Left lung (tissue), 10 donors: ENCODE data around the gene SNAI3. TPM values are rescaled to one million over a fixed set of nuclear protein-coding genes. Genes with fewer than 3 reads are reported as not detected.

ENCODE experiments used
- ATAC-seq: fragments of 200-7000 bp; cut with Tn5 transposase; one replicate; pipeline ENCODE4 v1.9.1; 2020; ENCODE audit warnings: moderate library complexity
- DNase-seq, 4 donors: peaks; one replicate each; pipeline ENCODE4 v3.0.0-alpha.2; 2013 to 2020
- H3K27ac ChIP-seq, 2 donors: fragments of 200-600 bp; sonication (generic) in 1 of 2; one replicate each; pipeline versions ENCODE4 v1.5.0 to v1.8.0; 2020 to 2021
- H3K27me3 ChIP-seq, 2 donors: fragments of 200-600 bp; sonication (generic) in 1 of 2; one replicate each; pipeline versions ENCODE4 v1.5.0 to v1.8.0; 2020 to 2021
- H3K36me3 ChIP-seq, 2 donors: fragments of 200-600 bp; sonication (generic) in 1 of 2; one replicate each; pipeline versions ENCODE4 v1.5.0 to v1.8.0; 2020 to 2021
- H3K4me1 ChIP-seq, 2 donors: fragments of 200-600 bp; one replicate each; pipeline ENCODE4 v1.8.0; 2021
- H3K4me3 ChIP-seq, 2 donors: fragments of 200-600 bp; sonication (generic) in 1 of 2; one replicate each; pipeline versions ENCODE4 v1.5.0 to v1.8.0; 2020 to 2021; ENCODE audit warnings: mild to moderate bottlenecking in 1 of 2
- H3K9me3 ChIP-seq, 2 donors: fragments of 200-600 bp; sonication (generic) in 1 of 2; one replicate each; pipeline versions ENCODE4 v1.5.0 to v1.8.0; 2020 to 2021
- CTCF ChIP-seq, 2 donors: fragments of 200-600 bp; sonication (generic) in 1 of 2; IDR thresholded peaks; one replicate each; pipeline versions ENCODE4 v1.5.0 to v1.8.0; 2021; ENCODE audit warnings: antibody characterized with exemption in 2 of 2
- intact Hi-C, 2 donors: fragments of 100-400 bp; cut with DNase I; formaldehyde crosslinking; loops; one replicate each; pipeline versions ENCODE4 v1.11.2 to v1.14.2; 2022
- microRNA-seq, 2 donors: library from miRNA; unstranded; fragments of <30 nt; microRNA quantifications; one replicate each; pipeline ENCODE4, GENCODE V29; 2019
- polyA plus RNA-seq, 6 donors: library from polyadenylated mRNA; unstranded; fragments of 120-200 nt; gene quantifications; one replicate each; pipeline ENCODE4 v1.2.1, GENCODE V29; 2013; ENCODE audit not compliant: insufficient read length in 6 of 6
- total RNA-seq, 2 donors: library from RNA; stranded (reverse); fragmentation: NEBNext Ultra II Directional; extraction: Animal tissue kit (Norgen Biotek cat#: 25700); gene quantifications; one replicate each; pipeline ENCODE4 v1.2.1, GENCODE V29; 2021
- donor health status: DM: no; HTN: yes; CAD: no.
- donor health status: DM: no; HTN: no; CAD: no.

SNAI3 gene
- total and polyA plus RNA-seq, 8 donors, result 0.86 to 2.3 (median 1.8) TPM

DNA sequence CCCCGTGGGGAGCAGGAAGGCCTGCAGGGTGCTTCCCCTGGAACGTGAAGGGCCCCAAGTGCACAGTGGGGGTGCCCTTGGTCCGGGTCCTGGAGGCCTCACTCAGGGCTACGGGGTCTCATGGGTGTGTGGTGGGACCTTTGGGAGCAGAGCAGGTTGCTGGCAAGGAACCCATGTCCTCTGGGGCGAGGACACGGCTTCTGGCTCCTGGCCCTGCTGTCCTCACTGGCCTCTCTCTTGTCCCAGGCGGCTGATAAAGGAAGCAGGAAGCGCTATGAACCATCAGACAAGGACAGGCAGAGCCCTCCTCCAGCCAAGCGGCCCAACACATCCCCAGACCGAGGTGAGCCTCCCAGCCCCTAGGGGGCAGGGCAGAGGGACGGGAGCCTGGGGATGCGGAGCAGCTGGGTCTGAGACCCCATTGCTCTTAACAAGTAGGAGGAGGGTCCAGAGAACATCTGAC, 57.8 kb downstream of the SNAI3 start:
- H3K9me3 ChIP-seq, result no peaks in the 10 kb centered on the region
- intact Hi-C loops, result no loop called here
- H3K4me3 ChIP-seq, result no peak overlapping the region
- peaks cover 0 to 99% of the 10 kb centered on the region in 2 donors for H3K36me3 ChIP-seq
- H3K4me1 ChIP-seq, result peaks cover 0 to 4% of the 10 kb centered on the region in 2 donors
- DNase-seq (no peak), ATAC-seq (peak; percentile 11)
- no peak overlapping the region for H3K27ac ChIP-seq
- TF ChIP-seq CTCF (IDR thresholded peaks at IDR 0.05), result no peak
- no peaks in the 10 kb centered on the region for H3K27me3 ChIP-seq

Small RNA genes lying within 50 kb of the gene (microRNA-seq; reads per million reads assigned to microRNA genes)
- gene MIR4722, result 0 reads per million in 2 donors

Other genes with a start within 250 kb of the SNAI3 start
- 1 to 10 TPM; 6.2 to 7.0 TPM for gene ZFPM1, start 233.2 kb downstream of the SNAI3 start, total RNA-seq
- 1 to 10 TPM; 1.8 to 5.1 (median 2.5) TPM for gene ZFPM1, start 233.2 kb downstream of the SNAI3 start, polyA plus RNA-seq
- 10 to 100 TPM; 37.1 to 48.2 TPM for gene ZC3H18, start 116.1 kb downstream of the SNAI3 start, total RNA-seq
- 10 to 100 TPM; 33.8 to 53.1 (median 38.5) TPM for gene ZC3H18, start 116.1 kb downstream of the SNAI3 start, polyA plus RNA-seq
- gene IL17C, start 47.9 kb downstream of the SNAI3 start, total RNA-seq, result not detected
- not detected for gene IL17C, start 47.9 kb downstream of the SNAI3 start, polyA plus RNA-seq
- gene CYBA, start 35.5 kb downstream of the SNAI3 start, total RNA-seq, result 100 to 1,000 TPM; 243 to 396 TPM
- 10 to 100 TPM; 48.8 to 93.9 (median 70.9) TPM for gene CYBA, start 35.5 kb downstream of the SNAI3 start, polyA plus RNA-seq
- 100 to 1,000 TPM in 1 of 2 donors, 10 to 100 TPM in 1; 66.3 to 154 TPM for gene MVD, start 23.4 kb downstream of the SNAI3 start, total RNA-seq
- 10 to 100 TPM; 24.3 to 47.7 (median 32.7) TPM for gene MVD, start 23.4 kb downstream of the SNAI3 start, polyA plus RNA-seq
- gene RNF166, start 19.9 kb upstream of the SNAI3 start, total RNA-seq, result 10 to 100 TPM; 28.4 to 54.0 TPM
- 10 to 100 TPM; 14.8 to 24.5 (median 15.4) TPM for gene RNF166, start 19.9 kb upstream of the SNAI3 start, polyA plus RNA-seq
- gene CTU2, start 20.0 kb upstream of the SNAI3 start, total RNA-seq, result 10 to 100 TPM; 15.4 to 19.8 TPM
- gene CTU2, start 20.0 kb upstream of the SNAI3 start, polyA plus RNA-seq, result 10 to 100 TPM in 4 of 6 donors, 1 to 10 TPM in 2; 9.7 to 17.1 (median 12.1) TPM
- gene PIEZO1, start 98.7 kb upstream of the SNAI3 start, total RNA-seq, result 100 to 1,000 TPM; 154 to 193 TPM
- 100 to 1,000 TPM in 2 of 6 donors, 10 to 100 TPM in 4; 75.3 to 129 (median 91.9) TPM for gene PIEZO1, start 98.7 kb upstream of the SNAI3 start, polyA plus RNA-seq
- 10 to 100 TPM in 1 of 2 donors, 1 to 10 TPM in 1; 9.3 to 14.5 TPM for gene CDT1, start 117.3 kb upstream of the SNAI3 start, total RNA-seq
- gene CDT1, start 117.3 kb upstream of the SNAI3 start, polyA plus RNA-seq, result 10 to 100 TPM; 10.8 to 20.4 (median 13.4) TPM
- 100 to 1,000 TPM; 108 to 161 TPM for gene APRT, start 125.4 kb upstream of the SNAI3 start, total RNA-seq
- gene APRT, start 125.4 kb upstream of the SNAI3 start, polyA plus RNA-seq, result 100 to 1,000 TPM in 2 of 6 donors, 10 to 100 TPM in 4; 69.9 to 106 (median 83.4) TPM
- 10 to 100 TPM; 46.3 to 46.5 TPM for gene GALNS, start 170.4 kb upstream of the SNAI3 start, total RNA-seq
- 10 to 100 TPM; 23.8 to 38.2 (median 29.7) TPM for gene GALNS, start 170.4 kb upstream of the SNAI3 start, polyA plus RNA-seq
- gene TRAPPC2L, start 170.6 kb upstream of the SNAI3 start, total RNA-seq, result 10 to 100 TPM; 47.3 to 51.1 TPM
- gene TRAPPC2L, start 170.6 kb upstream of the SNAI3 start, polyA plus RNA-seq, result 10 to 100 TPM; 60.7 to 74.4 (median 71.6) TPM
- gene PABPN1L, start 180.2 kb upstream of the SNAI3 start, total RNA-seq, result not detected
- under 1 TPM in 1 of 6 donors, not detected in 5; 0.12 TPM for gene PABPN1L, start 180.2 kb upstream of the SNAI3 start, polyA plus RNA-seq